HG02870 (cell line): ENCODE data around the gene KIFC1.

ENCODE experiments used
- ATAC-seq: cut with Tn5 transposase; IDR thresholded peaks from one replicate; pipeline ENCODE4 v1.9.1; 2021; ENCODE audit warnings: mild to moderate bottlenecking, moderate library complexity; ENCODE audit not compliant: unreplicated experiment

The KIFC1 gene

GRCh38 chr6:33424855-33425667, 33.4 kb downstream of the KIFC1 start:
- no peak for ATAC-seq

GRCh38 chr6:33425668-33426577, 34.3 kb downstream of the KIFC1 start:
- ATAC-seq, result no peak

GRCh38 chr6:33426590-33427511, 35.2 kb downstream of the KIFC1 start:
- ATAC-seq, result no peak

GRCh38 chr6:33427585-33428223, 36.1 kb downstream of the KIFC1 start:
- no peak for ATAC-seq

- ATAC-seq, result no peak
Measured at GRCh38 chr6:33428224-33428965, 36.8 kb downstream of the KIFC1 start.

- no peak for ATAC-seq
Measured at GRCh38 chr6:33428966-33429749, 37.5 kb downstream of the KIFC1 start.

GRCh38 chr6:33429750-33430052, 38.1 kb downstream of the KIFC1 start:
- ATAC-seq, result no peak

- ATAC-seq, result no peak
Measured at GRCh38 chr6:33430334-33430733, 38.7 kb downstream of the KIFC1 start.

- ATAC-seq, result no peak
Measured at GRCh38 chr6:33430991-33431879, 39.6 kb downstream of the KIFC1 start.

- ATAC-seq, result no peak
Measured at GRCh38 chr6:33431880-33432541, 40.4 kb downstream of the KIFC1 start.

GRCh38 chr6:33432546-33432945, 40.9 kb downstream of the KIFC1 start:
- ATAC-seq, result no peak

- ATAC-seq, result no peak
Measured at GRCh38 chr6:33433001-33433543, 41.4 kb downstream of the KIFC1 start.

- ATAC-seq, result no peak
Measured at GRCh38 chr6:33433544-33434191, 42.0 kb downstream of the KIFC1 start.

- no peak for ATAC-seq
Measured at GRCh38 chr6:33434961-33435360, 43.3 kb downstream of the KIFC1 start.

- no peak for ATAC-seq
Measured at GRCh38 chr6:33437666-33438065, 46.0 kb downstream of the KIFC1 start.

- no peak for ATAC-seq
Measured at GRCh38 chr6:33438978-33439594, 47.5 kb downstream of the KIFC1 start.
